GM20000 (cell line): ENCODE results near the gene WWC1.

Source experiments
- DNase-seq: peaks from one replicate; pipeline ENCODE4 v3.0.0; 2012; ENCODE audit warnings: low spot score
- CTCF ChIP-seq: IDR thresholded peaks from 2 replicates; pipeline ENCODE4 v1.5.1; 2012; ENCODE audit warnings: mild to moderate bottlenecking, control low read depth; ENCODE audit errors: extremely low read depth, missing control alignments

The WWC1 gene

GRCh38 chr5:168350315-168350714 lies 58.9 kb downstream of the WWC1 start:
- TF ChIP-seq CTCF, result no peak
- DNase-seq, result no peak

- no peak for TF ChIP-seq CTCF
- no peak for DNase-seq
These were observed 61.9 kb downstream of the WWC1 start for GRCh38 chr5:168353216-168353957.

- TF ChIP-seq CTCF, result no peak
- no peak for DNase-seq
These were observed 63.0 kb downstream of the WWC1 start for GRCh38 chr5:168354397-168354796.

- no peak for DNase-seq
- no peak for TF ChIP-seq CTCF
These were observed 64.7 kb downstream of the WWC1 start for GRCh38 chr5:168356171-168356570.

GRCh38 chr5:168356592-168356991 lies 65.1 kb downstream of the WWC1 start:
- no peak for DNase-seq
- TF ChIP-seq CTCF, result no peak

- no peak for TF ChIP-seq CTCF
- DNase-seq, result no peak
These were observed 66.4 kb downstream of the WWC1 start for GRCh38 chr5:168357876-168358275.

GRCh38 chr5:168359820-168360460 lies 68.5 kb downstream of the WWC1 start:
- TF ChIP-seq CTCF, result no peak
- no peak for DNase-seq
